ENCODE results near the gene GPR65. TPM values are rescaled to one million over a fixed set of nuclear protein-coding genes. Genes with fewer than 3 reads are reported as not detected.

The GPR65 gene
- total RNA-seq, 1 donor from 2014 or later = not detected

DNA sequence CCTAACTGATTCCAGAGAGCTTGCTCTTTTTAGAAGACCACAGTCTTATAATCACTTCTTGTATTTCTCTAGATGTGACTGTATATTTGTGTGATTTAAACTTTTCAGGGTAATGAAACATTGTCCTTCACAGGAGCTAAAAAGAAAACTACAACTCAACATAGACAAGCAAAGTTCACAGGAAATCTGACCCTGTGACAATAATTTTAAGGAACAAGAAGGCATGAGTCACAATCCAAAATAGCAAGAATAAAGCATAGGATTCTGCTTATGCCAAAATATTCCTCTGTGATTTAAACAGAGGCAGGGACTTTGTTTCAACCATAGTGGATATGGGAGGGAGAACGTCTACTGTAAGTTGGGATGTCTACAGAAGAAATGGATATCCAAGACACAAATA is 44.3 kb downstream of the GPR65 start:
- H3K27ac Mint-ChIP-seq (ENCODE audit: unreplicated experiment) = no peak overlapping the region
- no peaks in the 10 kb centered on the region for H3K4me1 Mint-ChIP-seq (ENCODE audit: low read depth, unreplicated experiment)
- H3K27me3 Mint-ChIP-seq (ENCODE audit: unreplicated experiment) = peaks cover 3% of the 10 kb centered on the region
- DNase-seq = no peak
- H3K36me3 Mint-ChIP-seq (ENCODE audit: unreplicated experiment) = no peaks in the 10 kb centered on the region
- no peak overlapping the region for H3K4me3 Mint-ChIP-seq (ENCODE audit: unreplicated experiment)
- peaks cover 2% of the 10 kb centered on the region for H3K9me3 Mint-ChIP-seq (ENCODE audit: unreplicated experiment)
- TF ChIP-seq, protein P1, sequence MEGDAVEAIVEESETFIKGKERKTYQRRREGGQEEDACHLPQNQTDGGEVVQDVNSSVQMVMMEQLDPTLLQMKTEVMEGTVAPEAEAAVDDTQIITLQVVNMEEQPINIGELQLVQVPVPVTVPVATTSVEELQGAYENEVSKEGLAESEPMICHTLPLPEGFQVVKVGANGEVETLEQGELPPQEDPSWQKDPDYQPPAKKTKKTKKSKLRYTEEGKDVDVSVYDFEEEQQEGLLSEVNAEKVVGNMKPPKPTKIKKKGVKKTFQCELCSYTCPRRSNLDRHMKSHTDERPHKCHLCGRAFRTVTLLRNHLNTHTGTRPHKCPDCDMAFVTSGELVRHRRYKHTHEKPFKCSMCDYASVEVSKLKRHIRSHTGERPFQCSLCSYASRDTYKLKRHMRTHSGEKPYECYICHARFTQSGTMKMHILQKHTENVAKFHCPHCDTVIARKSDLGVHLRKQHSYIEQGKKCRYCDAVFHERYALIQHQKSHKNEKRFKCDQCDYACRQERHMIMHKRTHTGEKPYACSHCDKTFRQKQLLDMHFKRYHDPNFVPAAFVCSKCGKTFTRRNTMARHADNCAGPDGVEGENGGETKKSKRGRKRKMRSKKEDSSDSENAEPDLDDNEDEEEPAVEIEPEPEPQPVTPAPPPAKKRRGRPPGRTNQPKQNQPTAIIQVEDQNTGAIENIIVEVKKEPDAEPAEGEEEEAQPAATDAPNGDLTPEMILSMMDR (IDR thresholded peaks at IDR 0.05; ENCODE audit: partially characterized antibody, unreplicated experiment) = no peak

DNA sequence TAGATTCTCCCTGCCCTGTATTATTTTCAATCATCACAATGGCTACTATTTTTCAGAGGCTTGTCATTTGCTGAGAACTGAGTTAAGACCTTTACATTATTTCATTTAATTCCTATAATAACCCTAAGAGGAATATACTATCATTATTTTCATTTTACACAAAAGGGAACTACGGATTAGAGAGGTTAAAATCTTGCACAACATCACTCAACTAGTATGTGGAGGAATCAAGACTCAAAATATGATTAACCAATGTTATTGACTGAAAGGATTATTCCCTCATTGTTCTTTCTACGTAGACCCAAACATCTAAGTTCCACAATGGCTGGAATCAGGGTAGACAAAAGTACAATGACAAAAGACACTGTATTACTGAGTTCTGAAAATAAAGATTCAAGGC is 45.0 kb downstream of the GPR65 start:
- peaks cover 3% of the 10 kb centered on the region for H3K27me3 Mint-ChIP-seq (ENCODE audit: unreplicated experiment)
- H3K9me3 Mint-ChIP-seq (ENCODE audit: unreplicated experiment) = peaks cover 2% of the 10 kb centered on the region
- H3K36me3 Mint-ChIP-seq (ENCODE audit: unreplicated experiment) = no peaks in the 10 kb centered on the region
- H3K27ac Mint-ChIP-seq (ENCODE audit: unreplicated experiment) = no peak overlapping the region
- TF ChIP-seq, protein P1 (IDR thresholded peaks at IDR 0.05; ENCODE audit: partially characterized antibody, unreplicated experiment) = no peak
- H3K4me3 Mint-ChIP-seq (ENCODE audit: unreplicated experiment) = no peak overlapping the region
- H3K4me1 Mint-ChIP-seq (ENCODE audit: low read depth, unreplicated experiment) = no peaks in the 10 kb centered on the region
- no peak for DNase-seq

- TF ChIP-seq, protein P1 (IDR thresholded peaks at IDR 0.05; ENCODE audit: partially characterized antibody, unreplicated experiment) = no peak
- Mint-ChIP-seq H3K4me1 (ENCODE audit: low read depth, unreplicated experiment) (no peaks in the 10 kb centered on the region), H3K9me3 (ENCODE audit: unreplicated experiment) (peaks cover 3% of the 10 kb centered on the region), H3K27ac (ENCODE audit: unreplicated experiment) (no peak overlapping the region), H3K4me3 (ENCODE audit: unreplicated experiment) (no peak overlapping the region), H3K36me3 (ENCODE audit: unreplicated experiment) (no peaks in the 10 kb centered on the region), H3K27me3 (ENCODE audit: unreplicated experiment) (no peaks in the 10 kb centered on the region)
- no peak for DNase-seq
Observed at GRCh38 chr14:88060576-88060975, 55.6 kb downstream of the GPR65 start.

- Mint-ChIP-seq H3K27me3 (ENCODE audit: unreplicated experiment) (no peaks in the 10 kb centered on the region), H3K36me3 (ENCODE audit: unreplicated experiment) (no peaks in the 10 kb centered on the region)
Observed at GRCh38 chr14:88063811-88064210, 58.9 kb downstream of the GPR65 start.

More at GRCh38 chr14:88063811-88064210, 58.9 kb downstream of the GPR65 start:
- Mint-ChIP-seq H3K4me1 (ENCODE audit: low read depth, unreplicated experiment) (no peaks in the 10 kb centered on the region), H3K9me3 (ENCODE audit: unreplicated experiment) (peaks cover 3% of the 10 kb centered on the region), H3K27ac (ENCODE audit: unreplicated experiment) (no peak overlapping the region), H3K4me3 (ENCODE audit: unreplicated experiment) (no peak overlapping the region)
- DNase-seq = no peak
- TF ChIP-seq, protein P1 (IDR thresholded peaks at IDR 0.05; ENCODE audit: partially characterized antibody, unreplicated experiment) = no peak

Other genes with a start within 250 kb of the GPR65 start
- 16.1 TPM for gene GALC, start 12.0 kb upstream of the GPR65 start, total RNA-seq (ENCODE audit: unreplicated experiment)